KOPT-K1 (cell line): ENCODE results near the gene SRSF10.
"Not testable (repeated sequence)": the region's sequence is repeated elsewhere in the genome, so short reads cannot be mapped to it uniquely, and the experiment has no call there.

Source experiments
- H3K27ac ChIP-seq: fragments of 200-600 bp; sonication (generic); 2 replicates; pipeline ENCODE4 v1.5.1; 2016; ENCODE audit warnings: antibody characterized with exemption, mild to moderate bottlenecking, low read depth, low read length; ENCODE audit not compliant: poor library complexity, severe bottlenecking
- H3K36me3 ChIP-seq: fragments of 200-600 bp; sonication (generic); 2 replicates; pipeline ENCODE4 v1.5.1; 2017; ENCODE audit warnings: antibody characterized with exemption, mild to moderate bottlenecking, low read length, moderate library complexity; ENCODE audit not compliant: insufficient read depth
- H3K9me3 ChIP-seq: fragments of 200-600 bp; sonication (generic); 2 replicates; pipeline ENCODE4 v1.5.1; 2017; ENCODE audit warnings: antibody characterized with exemption, low read length, mild to moderate bottlenecking; ENCODE audit not compliant: insufficient read depth, poor library complexity, severe bottlenecking

The SRSF10 gene

DNA sequence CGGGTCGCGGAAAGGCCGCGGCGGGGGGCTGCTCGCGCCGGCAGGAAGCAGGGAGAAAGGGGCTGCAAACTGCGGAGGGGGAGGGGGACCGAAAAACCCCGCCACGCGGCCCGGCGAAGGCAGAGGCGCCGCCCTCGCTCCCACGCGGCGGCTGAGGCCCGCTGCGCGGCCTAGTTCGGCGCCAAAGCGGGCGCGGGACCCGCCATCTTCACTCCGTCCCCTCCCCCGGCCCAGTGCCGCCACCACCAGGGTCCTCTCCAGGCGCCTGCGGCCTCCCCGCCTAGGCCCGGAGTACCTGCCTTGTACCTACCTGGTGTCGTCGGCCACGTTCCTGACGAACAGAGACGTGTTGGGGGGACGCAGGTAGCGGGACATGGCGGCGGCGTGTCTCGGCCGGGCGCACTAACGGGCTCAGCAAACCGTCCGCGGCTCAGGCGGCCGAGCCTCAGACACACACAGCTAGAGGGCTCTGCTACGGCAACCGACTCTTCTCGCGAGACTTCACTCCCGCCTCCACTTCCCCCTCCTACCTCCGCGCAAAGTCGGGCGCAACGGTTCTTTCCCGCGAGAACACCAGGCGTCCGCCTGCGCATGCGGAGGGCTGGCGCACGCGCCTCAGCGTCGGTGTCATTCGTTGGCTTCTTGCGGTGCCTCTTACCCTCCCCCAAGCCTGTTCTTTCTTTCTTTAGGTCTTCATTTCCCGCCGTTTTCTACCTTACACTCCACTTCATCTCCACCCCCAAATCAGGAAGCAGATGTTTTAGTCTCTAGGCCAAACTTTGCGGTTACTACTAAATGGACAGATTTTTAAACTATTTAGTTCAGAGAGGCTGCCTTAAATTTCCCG is at the start of gene SRSF10:
SRSF10 (minus strand) TSS at position 447 of the 847 bp plus-strand sequence; CDS start at position 375, 72 bp downstream.
- H3K27ac ChIP-seq: peak within 1 kb of the TSS; percentile 95
- peaks cover 37% of the 10 kb centered on the region for H3K36me3 ChIP-seq
- H3K9me3 ChIP-seq: no peaks in the 10 kb centered on the region

DNA sequence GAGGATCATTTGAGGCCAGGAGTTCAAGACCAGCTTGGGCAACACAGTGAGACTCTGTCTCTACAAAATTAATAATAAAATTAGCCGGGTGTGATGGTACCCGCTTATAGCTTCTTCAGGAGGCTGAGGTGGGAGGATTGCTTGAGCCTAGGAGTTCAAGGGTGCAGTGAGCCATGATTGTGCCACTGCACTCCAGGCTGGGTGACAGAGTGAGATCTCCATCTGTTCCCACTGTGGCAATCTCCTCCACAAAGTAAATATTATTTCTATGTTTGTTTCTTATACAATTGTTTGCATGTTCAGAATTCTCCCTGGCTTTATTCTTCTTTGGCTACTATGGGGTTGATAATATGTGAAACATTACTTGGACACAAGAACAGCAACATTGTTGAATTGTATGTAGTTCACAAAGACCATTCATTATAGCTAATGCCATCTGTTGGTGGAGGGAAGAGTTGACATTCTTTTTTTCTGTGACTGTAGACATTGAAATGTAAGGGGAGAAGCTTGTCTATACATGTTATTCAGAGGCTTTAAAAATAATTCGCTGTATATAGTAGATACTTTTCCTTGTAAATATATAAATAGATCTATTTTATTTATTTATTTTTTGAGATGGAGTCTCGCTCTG is 47.8 kb upstream of the SRSF10 start:
- H3K9me3 ChIP-seq: no peaks in the 10 kb centered on the region
- no peaks in the 10 kb centered on the region for H3K36me3 ChIP-seq
- H3K27ac ChIP-seq: no peak overlapping the region

DNA sequence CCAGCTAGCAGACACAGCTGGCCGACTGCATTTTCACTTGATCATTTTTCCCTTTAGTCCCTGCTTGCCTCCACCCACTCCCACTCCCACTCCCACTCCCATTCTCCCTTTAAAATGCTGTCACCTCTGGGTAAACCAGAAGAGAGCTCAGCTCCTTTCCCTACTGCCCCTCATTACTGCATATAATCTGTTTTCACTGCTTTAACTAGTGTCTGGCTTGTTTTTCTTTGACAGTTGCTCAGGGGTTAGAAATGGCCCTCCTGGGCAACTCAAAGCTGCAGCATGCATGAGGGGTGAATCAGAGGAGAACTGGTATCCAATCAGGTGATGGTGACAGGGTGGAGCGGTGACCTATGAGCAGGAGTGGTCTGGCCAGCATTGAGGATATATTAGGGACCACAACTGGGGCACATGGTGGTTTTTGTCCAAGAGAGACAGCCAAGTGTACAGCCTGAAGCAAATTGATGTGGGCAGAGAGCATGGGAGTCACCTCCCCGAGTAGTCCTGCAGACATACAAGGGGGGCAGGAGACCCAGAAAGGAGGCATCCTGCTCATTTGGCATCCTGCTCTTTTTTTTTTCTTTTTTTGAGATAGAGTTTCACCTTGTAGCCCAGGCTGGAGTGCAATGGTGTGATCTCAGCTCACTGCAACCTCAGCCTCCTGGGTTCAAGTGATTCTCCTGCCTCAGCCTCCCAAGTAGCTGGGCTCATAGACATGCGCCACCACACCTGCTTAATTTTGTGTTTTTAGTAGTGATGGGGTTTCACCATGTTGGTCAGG is 42.6 kb upstream of the SRSF10 start:
- Histone ChIP-seq H3K9me3 (no peaks in the 10 kb centered on the region), H3K36me3 (no peaks in the 10 kb centered on the region), H3K27ac (no peak overlapping the region)

DNA sequence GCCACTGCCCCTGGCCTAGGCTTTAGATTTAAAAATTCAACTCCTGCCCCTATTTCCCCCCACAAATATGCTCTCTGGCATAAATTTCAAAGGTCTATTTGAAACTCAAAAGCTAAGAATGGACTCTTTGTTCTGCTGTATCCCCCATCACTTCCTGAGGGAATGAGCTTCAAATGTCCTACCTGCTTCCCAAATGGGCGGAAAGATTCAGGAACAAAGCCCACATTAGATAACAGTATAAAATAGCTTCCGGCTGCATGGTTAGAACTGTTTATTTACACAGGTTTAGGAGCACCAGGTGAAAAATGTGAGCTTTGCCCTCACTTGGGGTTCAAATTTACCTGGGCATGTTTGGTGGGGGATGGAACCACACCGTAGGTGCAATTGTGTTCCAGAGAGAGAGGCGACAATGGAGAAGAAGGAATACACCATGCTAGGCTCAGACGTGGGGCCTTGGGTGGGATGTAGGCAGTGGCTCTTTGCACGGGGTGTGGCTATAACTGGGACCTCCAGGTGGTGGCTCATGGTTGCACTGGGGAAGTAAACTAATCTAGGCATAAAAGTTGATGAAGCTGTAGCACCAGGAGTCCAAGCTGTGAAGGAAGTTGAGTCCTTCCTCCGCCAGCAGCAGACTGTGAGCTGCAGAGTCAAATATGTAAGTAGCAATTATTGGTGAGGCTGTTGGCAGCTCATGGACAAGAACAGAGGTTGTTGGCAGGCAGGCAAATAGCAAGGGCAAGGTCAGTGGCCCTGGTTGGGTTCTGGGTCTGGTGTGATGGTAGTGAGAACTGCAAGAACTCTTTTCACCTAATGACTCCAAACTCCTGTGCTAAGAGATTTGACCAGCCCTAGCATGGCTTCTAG is 41.5 kb upstream of the SRSF10 start:
- Histone ChIP-seq H3K27ac (no peak overlapping the region), H3K36me3 (no peaks in the 10 kb centered on the region)

DNA sequence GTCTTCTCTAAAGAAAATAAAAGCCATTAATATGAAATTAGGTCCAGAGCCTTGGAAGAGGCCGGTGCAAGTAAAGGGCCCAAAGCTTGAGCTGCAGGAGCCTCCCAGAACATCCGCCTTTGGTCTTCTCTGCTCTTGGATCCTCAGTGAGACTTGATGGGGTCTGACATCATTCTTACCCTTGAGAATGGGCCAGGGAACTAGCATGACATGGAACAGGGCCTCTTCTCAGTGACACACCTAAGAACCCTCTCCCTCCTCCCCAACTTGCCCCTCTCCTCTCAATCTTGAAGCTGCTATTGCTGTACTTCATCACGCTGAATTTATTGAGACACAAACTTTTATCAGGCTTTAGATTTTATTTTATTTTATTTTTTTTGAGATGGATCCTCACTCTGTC is 40.3 kb upstream of the SRSF10 start:
- no peak overlapping the region for H3K27ac ChIP-seq
- no peaks in the 10 kb centered on the region for H3K36me3 ChIP-seq
- H3K9me3 ChIP-seq: no peaks in the 10 kb centered on the region

More for the DNA sequence above, 41.5 kb upstream of the SRSF10 start:
- no peaks in the 10 kb centered on the region for H3K9me3 ChIP-seq

DNA sequence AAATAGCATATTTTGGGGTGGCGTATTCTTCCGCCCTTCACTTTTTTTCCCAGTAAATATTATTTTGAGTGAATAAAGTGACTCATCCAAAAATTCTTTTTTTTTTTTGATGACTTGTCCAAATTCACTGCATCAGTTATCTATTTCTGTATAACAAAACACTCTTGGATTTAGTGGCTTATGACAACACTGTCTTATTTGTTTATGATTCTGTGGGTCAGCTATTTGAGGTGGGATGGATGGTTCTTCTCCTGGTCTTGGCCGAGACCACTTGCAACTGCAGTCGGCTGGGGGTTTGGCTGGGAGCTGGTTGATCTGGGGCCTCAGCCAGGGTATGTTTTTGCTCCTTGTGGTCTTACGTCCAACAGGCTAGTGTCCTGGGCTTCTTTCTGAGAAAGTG is 39.9 kb upstream of the SRSF10 start:
- Histone ChIP-seq H3K36me3 (no peaks in the 10 kb centered on the region), H3K27ac (no peak overlapping the region), H3K9me3 (no peaks in the 10 kb centered on the region)

DNA sequence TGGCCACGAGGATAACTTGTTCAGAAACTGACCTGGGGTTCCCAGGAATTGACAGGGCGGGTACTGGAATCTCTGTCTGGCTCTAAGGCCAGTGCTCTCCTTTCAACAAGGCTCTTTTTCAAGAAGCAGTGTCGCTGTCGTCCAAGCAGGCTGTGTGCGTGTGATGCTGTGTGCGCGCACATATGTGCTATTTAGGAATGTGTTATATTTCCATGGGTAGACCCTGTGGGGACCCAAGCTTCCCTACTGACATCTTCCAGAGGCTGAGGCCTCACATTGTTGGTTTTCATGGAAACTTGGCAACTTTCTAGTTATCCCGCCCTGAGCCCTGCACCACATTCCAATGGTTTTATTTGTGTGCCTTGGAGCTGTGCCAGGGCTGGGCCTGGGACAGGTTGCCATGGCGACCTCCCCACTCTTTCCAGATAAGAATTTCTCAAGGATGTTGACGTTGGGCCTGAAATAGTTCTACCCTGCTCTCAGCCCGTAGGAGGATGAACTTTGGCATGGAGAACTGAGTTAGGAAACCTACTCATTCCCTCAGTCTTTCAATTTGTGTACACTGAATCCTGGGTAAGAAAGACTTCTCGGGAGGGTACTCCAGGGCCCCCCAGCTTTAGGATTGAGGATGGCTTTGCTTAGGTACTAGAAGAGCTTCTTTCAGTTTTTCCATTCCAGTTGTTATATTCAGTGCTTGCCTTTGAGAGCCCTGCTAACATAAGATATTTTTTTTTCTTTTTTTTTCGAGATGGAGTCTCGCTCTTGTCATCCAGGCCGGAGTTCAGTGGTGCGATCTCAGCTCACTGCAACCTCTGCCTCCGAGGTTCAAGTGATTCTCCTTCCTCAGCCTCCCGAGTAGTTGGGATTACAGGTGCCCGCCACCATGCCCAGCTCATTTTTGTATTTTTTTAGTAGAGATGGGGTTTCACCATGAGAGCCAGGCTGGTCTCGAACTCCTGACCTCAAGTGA is 38.8 kb upstream of the SRSF10 start:
- no peak overlapping the region for H3K27ac ChIP-seq
- H3K36me3 ChIP-seq: no peaks in the 10 kb centered on the region
- H3K9me3 ChIP-seq: no peaks in the 10 kb centered on the region

DNA sequence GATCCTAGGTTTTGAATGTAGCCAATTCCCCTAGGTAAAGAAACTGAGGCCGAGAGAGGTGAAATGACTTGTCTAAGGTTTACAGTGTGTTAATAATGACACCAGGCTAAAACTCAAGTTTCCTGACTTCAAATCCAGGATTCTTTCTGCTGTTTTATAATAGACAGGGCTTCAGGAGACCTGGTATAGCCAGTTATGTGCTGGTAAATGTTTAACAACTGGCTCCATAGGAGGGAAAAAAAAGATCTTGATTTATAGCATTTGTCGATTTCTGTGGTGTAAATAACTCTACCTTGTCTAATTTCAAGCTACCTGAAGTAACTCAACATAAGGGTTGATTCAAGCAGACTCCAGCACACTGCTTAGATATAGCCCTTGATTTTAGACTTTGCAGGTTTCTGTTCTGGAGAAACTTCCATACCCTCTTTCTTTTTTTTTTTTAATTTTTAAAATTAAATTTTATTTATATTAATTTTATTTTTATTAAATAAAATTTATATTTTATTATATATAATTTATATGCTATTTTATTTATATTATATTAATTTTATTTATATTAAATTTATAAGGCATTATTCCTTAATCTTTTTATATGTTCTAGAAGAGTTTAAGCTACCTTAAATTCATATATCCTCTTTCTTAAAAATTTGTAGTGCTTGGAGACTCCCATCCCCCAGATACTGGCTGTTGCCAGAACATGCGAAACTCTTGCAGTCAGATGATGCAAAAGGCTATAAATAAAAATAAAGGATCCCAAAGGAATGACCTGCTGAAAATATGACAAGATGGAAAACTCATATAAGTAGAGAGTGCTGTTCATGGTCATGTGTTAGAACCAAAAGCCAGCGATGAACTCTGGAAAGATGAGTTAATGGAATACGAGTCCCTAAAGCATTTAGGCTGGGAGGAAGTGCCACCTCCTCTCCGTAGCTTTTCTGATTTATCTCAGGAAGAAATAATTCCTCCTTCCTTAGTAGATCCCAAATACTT is 35.4 kb upstream of the SRSF10 start:
- no peaks in the 10 kb centered on the region for H3K9me3 ChIP-seq
- no peaks in the 10 kb centered on the region for H3K36me3 ChIP-seq
- H3K27ac ChIP-seq: no peak overlapping the region

DNA sequence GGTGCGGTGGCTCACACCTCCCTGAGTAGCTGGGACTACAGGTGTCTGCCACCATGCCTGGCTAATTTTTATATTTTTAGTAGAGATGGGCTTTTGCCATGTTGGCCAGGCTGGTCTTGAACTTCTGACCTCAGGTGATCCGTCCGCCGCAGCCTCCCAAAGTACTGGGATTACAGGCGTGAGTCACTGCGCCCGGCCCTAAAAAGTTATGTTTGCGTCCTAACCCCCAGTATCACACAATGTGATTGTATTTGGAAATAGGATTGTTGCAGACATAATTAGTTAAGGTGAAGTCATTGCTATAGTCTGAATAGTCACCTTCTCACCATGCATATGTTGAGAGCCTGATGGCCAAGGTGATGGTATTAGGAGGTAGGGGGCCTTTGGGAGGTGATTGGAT is 32.8 kb upstream of the SRSF10 start:
- H3K36me3 ChIP-seq, H3K9me3 ChIP-seq, H3K27ac ChIP-seq: not testable (repeated sequence)

DNA sequence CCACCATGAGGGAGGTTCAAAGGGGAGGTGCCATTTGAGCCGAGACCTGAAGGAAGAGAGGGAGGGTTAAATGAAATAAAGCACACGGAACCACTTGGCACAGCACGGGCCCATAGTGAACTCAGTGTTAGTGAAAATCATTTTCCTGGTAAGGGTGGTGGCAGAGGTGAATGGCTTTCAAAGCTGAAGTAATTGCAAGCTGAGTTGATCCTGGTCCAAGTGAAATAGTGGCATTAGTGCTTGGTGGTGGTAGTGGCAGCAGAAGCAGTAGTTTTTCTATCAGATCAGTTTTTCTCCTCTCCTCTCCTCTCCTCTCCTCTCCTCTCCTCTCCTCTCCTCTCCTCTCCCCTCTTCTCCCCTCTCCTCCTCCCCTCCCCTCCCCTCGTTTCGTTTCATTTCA is 30.5 kb upstream of the SRSF10 start:
- Histone ChIP-seq H3K36me3 (no peaks in the 10 kb centered on the region), H3K27ac (no peak overlapping the region)

DNA sequence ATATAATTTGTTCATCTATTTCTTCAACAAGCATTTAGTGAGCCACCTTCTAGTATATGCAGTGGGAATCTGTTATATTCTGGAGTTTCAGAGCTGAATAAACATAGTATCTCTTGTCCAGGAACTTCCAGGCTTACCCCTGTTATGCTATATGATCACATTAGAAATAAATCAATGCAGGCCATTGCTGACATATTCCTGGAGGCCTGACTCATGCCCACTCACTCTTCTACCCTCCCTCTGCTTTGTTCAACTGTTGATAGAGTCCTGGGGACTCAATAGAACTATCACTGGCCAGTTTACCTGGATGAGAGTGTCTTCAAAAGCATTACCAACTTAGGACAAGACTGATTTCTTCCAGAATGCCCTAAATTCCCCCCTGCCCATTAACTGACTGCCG is 29.3 kb upstream of the SRSF10 start:
- peaks cover 5% of the 10 kb centered on the region for H3K9me3 ChIP-seq
- H3K27ac ChIP-seq: no peak overlapping the region
- H3K36me3 ChIP-seq: no peaks in the 10 kb centered on the region

More for the DNA sequence above, 30.5 kb upstream of the SRSF10 start:
- H3K9me3 ChIP-seq: peaks cover 5% of the 10 kb centered on the region

DNA sequence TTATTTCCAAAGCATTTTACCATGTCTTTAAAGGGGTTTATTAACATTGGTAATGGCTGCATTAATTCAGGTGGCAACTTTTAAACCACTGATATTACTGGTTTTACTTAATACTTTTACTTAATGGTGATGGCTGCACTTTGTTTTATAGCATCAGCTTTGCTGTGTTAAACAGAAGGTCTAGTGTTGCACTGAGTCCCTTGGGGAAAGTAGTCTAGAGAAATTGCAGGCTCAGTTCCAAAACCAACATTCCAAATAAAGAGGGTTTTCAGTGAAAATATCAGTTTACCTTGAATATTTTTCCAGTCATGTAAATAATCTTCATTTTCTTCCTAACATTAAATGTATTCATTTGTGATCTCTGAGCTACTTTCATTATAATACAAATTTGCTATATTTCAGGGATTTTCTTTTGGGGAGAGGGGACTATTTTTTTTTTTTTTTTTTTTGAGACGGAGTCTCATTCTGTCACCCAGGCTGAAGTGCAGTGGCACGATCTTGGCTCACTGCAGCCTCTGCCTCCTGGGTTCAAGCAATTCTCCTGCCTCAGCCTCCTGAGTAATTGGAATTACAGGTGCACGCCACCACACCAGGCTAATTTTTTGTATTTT is 28.6 kb upstream of the SRSF10 start:
- not testable (repeated sequence) for H3K27ac ChIP-seq, H3K9me3 ChIP-seq

More for the DNA sequence above, 28.6 kb upstream of the SRSF10 start:
- not testable (repeated sequence) for H3K36me3 ChIP-seq
